Peyer's patch (tissue), 4 donors: ENCODE measurements around the gene TNPO2.

Source experiments
- POLR2A ChIP-seq, 2 donors: fragments of 450-650 bp; IDR thresholded peaks; one replicate each; pipeline ENCODE4 v1.5.1; 2017; ENCODE audit warnings: antibody characterized with exemption in 2 of 2, mild to moderate bottlenecking in 2 of 2, moderate library complexity in 2 of 2
- TF ChIP-seq, protein P1 (sequence below), 6 experiments: fragments of 450-650 bp in 4 of 6; fragments of 200-600 bp in 2 of 6; sonication (generic) in 1 of 6; IDR thresholded peaks; one replicate each; pipeline ENCODE4 v1.5.1; 2017 to 2019; ENCODE audit warnings: antibody characterized with exemption in 6 of 6, mild to moderate bottlenecking in 3 of 6, moderate library complexity in 1 of 6

DNA sequence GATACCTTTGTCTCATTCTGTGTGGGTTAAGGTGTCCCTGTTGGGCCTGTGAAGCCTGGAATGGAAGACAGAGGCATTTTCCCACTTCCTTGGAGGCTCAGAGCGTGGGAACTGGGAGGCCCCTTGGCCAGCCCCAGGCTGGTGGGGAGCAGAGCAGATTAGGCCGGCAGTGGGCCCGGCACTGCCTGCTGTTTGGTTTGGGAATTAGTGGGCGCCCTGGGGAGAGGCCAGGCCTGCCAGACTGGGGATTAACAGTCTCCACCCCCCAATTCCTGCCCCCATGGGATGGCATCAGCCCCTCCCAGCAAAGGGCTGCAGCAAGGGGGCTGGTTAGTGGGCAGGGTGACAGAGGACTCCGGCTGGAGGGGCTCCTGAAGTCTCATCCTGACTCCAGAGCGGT is 24.8 kb upstream of the TNPO2 start:
- TF ChIP-seq, protein P1, sequence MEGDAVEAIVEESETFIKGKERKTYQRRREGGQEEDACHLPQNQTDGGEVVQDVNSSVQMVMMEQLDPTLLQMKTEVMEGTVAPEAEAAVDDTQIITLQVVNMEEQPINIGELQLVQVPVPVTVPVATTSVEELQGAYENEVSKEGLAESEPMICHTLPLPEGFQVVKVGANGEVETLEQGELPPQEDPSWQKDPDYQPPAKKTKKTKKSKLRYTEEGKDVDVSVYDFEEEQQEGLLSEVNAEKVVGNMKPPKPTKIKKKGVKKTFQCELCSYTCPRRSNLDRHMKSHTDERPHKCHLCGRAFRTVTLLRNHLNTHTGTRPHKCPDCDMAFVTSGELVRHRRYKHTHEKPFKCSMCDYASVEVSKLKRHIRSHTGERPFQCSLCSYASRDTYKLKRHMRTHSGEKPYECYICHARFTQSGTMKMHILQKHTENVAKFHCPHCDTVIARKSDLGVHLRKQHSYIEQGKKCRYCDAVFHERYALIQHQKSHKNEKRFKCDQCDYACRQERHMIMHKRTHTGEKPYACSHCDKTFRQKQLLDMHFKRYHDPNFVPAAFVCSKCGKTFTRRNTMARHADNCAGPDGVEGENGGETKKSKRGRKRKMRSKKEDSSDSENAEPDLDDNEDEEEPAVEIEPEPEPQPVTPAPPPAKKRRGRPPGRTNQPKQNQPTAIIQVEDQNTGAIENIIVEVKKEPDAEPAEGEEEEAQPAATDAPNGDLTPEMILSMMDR (IDR thresholded peaks at IDR 0.05), result no peak
- no peak for TF ChIP-seq POLR2A (IDR thresholded peaks at IDR 0.05)
